Measurements from ENCODE around the gene WEE1.
"Not testable (repeated sequence)": the region's sequence is repeated elsewhere in the genome, so short reads cannot be mapped to it uniquely, and the experiment has no call there.

WEE1 gene

GRCh38 chr11:9619004-9619403 is 45.5 kb downstream of the WEE1 start:
- H3K4me1 ChIP-seq (ENCODE audit: control insufficient read depth, insufficient read depth, low read length), result peaks cover 3% of the 10 kb centered on the region
- H3K9me3 ChIP-seq (ENCODE audit: control insufficient read depth, insufficient read depth, low read length), result no peaks in the 10 kb centered on the region
- H3K4me3 ChIP-seq (ENCODE audit: low read depth, low read length), result no peak overlapping the region
- H3K27me3 ChIP-seq (ENCODE audit: control insufficient read depth, insufficient read depth, low read length), result no peaks in the 10 kb centered on the region
- H3K36me3 ChIP-seq (ENCODE audit: control insufficient read depth, insufficient read depth, low read length), result no peaks in the 10 kb centered on the region
- no peak overlapping the region for H3K9ac ChIP-seq (ENCODE audit: low read depth, low read length)

- no peaks in the 10 kb centered on the region for H3K36me3 ChIP-seq (ENCODE audit: control insufficient read depth, insufficient read depth, low read length)
Observed at GRCh38 chr11:9619971-9620370, 46.5 kb downstream of the WEE1 start.

GRCh38 chr11:9622353-9622752 is 48.9 kb downstream of the WEE1 start:
- H3K4me1 ChIP-seq (ENCODE audit: control insufficient read depth, insufficient read depth, low read length), result peaks cover 15% of the 10 kb centered on the region
- H3K27me3 ChIP-seq (ENCODE audit: control insufficient read depth, insufficient read depth, low read length); H3K36me3 ChIP-seq (ENCODE audit: control insufficient read depth, insufficient read depth, low read length); H3K9ac ChIP-seq (ENCODE audit: low read depth, low read length); H3K9me3 ChIP-seq (ENCODE audit: control insufficient read depth, insufficient read depth, low read length); H3K4me3 ChIP-seq (ENCODE audit: low read depth, low read length): not testable (repeated sequence)

More at GRCh38 chr11:9619971-9620370, 46.5 kb downstream of the WEE1 start:
- Histone ChIP-seq H3K4me1 (ENCODE audit: control insufficient read depth, insufficient read depth, low read length) (no peaks in the 10 kb centered on the region), H3K27me3 (ENCODE audit: control insufficient read depth, insufficient read depth, low read length) (no peaks in the 10 kb centered on the region), H3K9me3 (ENCODE audit: control insufficient read depth, insufficient read depth, low read length) (no peaks in the 10 kb centered on the region), H3K4me3 (ENCODE audit: low read depth, low read length) (no peak overlapping the region), H3K9ac (ENCODE audit: low read depth, low read length) (no peak overlapping the region)

GRCh38 chr11:9623053-9623452 is 49.6 kb downstream of the WEE1 start:
- H3K9ac ChIP-seq (ENCODE audit: low read depth, low read length); H3K4me3 ChIP-seq (ENCODE audit: low read depth, low read length); H3K27me3 ChIP-seq (ENCODE audit: control insufficient read depth, insufficient read depth, low read length); H3K36me3 ChIP-seq (ENCODE audit: control insufficient read depth, insufficient read depth, low read length); H3K9me3 ChIP-seq (ENCODE audit: control insufficient read depth, insufficient read depth, low read length): not testable (repeated sequence)
- peaks cover 18% of the 10 kb centered on the region for H3K4me1 ChIP-seq (ENCODE audit: control insufficient read depth, insufficient read depth, low read length)

GRCh38 chr11:9624448-9624847 is 51.0 kb downstream of the WEE1 start:
- Histone ChIP-seq H3K27me3 (ENCODE audit: control insufficient read depth, insufficient read depth, low read length) (no peaks in the 10 kb centered on the region), H3K9ac (ENCODE audit: low read depth, low read length) (no peak overlapping the region), H3K36me3 (ENCODE audit: control insufficient read depth, insufficient read depth, low read length) (no peaks in the 10 kb centered on the region), H3K4me1 (ENCODE audit: control insufficient read depth, insufficient read depth, low read length) (peaks cover 19% of the 10 kb centered on the region), H3K9me3 (ENCODE audit: control insufficient read depth, insufficient read depth, low read length) (no peaks in the 10 kb centered on the region), H3K4me3 (ENCODE audit: low read depth, low read length) (no peak overlapping the region)

GRCh38 chr11:9625162-9625561 is 51.7 kb downstream of the WEE1 start:
- Histone ChIP-seq H3K9me3 (ENCODE audit: control insufficient read depth, insufficient read depth, low read length) (no peaks in the 10 kb centered on the region), H3K36me3 (ENCODE audit: control insufficient read depth, insufficient read depth, low read length) (no peaks in the 10 kb centered on the region), H3K9ac (ENCODE audit: low read depth, low read length) (no peak overlapping the region), H3K4me3 (ENCODE audit: low read depth, low read length) (no peak overlapping the region), H3K4me1 (ENCODE audit: control insufficient read depth, insufficient read depth, low read length) (peaks cover 19% of the 10 kb centered on the region), H3K27me3 (ENCODE audit: control insufficient read depth, insufficient read depth, low read length) (no peaks in the 10 kb centered on the region)

GRCh38 chr11:9625728-9626127 is 52.3 kb downstream of the WEE1 start:
- H3K9ac ChIP-seq (ENCODE audit: low read depth, low read length), result no peak overlapping the region
- no peaks in the 10 kb centered on the region for H3K9me3 ChIP-seq (ENCODE audit: control insufficient read depth, insufficient read depth, low read length)
- H3K36me3 ChIP-seq (ENCODE audit: control insufficient read depth, insufficient read depth, low read length), result no peaks in the 10 kb centered on the region
- peaks cover 19% of the 10 kb centered on the region for H3K4me1 ChIP-seq (ENCODE audit: control insufficient read depth, insufficient read depth, low read length)
- no peak overlapping the region for H3K4me3 ChIP-seq (ENCODE audit: low read depth, low read length)
- H3K27me3 ChIP-seq (ENCODE audit: control insufficient read depth, insufficient read depth, low read length), result no peaks in the 10 kb centered on the region

GRCh38 chr11:9626496-9627394 is 53.3 kb downstream of the WEE1 start:
- H3K9ac ChIP-seq (ENCODE audit: low read depth, low read length), result no peak overlapping the region
- no peaks in the 10 kb centered on the region for H3K9me3 ChIP-seq (ENCODE audit: control insufficient read depth, insufficient read depth, low read length)
- peak overlapping the region; percentile 0 for H3K4me3 ChIP-seq (ENCODE audit: low read depth, low read length)

GRCh38 chr11:9629064-9629463 is 55.6 kb downstream of the WEE1 start:
- H3K36me3 ChIP-seq (ENCODE audit: control insufficient read depth, insufficient read depth, low read length), result no peaks in the 10 kb centered on the region
- H3K9me3 ChIP-seq (ENCODE audit: control insufficient read depth, insufficient read depth, low read length), result no peaks in the 10 kb centered on the region
- no peak overlapping the region for H3K9ac ChIP-seq (ENCODE audit: low read depth, low read length)
- no peak overlapping the region for H3K4me3 ChIP-seq (ENCODE audit: low read depth, low read length)
- H3K4me1 ChIP-seq (ENCODE audit: control insufficient read depth, insufficient read depth, low read length), result peaks cover 19% of the 10 kb centered on the region
- no peaks in the 10 kb centered on the region for H3K27me3 ChIP-seq (ENCODE audit: control insufficient read depth, insufficient read depth, low read length)

More at GRCh38 chr11:9626496-9627394, 53.3 kb downstream of the WEE1 start:
- no peaks in the 10 kb centered on the region for H3K27me3 ChIP-seq (ENCODE audit: control insufficient read depth, insufficient read depth, low read length)
- no peaks in the 10 kb centered on the region for H3K36me3 ChIP-seq (ENCODE audit: control insufficient read depth, insufficient read depth, low read length)
- H3K4me1 ChIP-seq (ENCODE audit: control insufficient read depth, insufficient read depth, low read length), result peaks cover 19% of the 10 kb centered on the region

GRCh38 chr11:9633679-9634078 is 60.2 kb downstream of the WEE1 start:
- no peaks in the 10 kb centered on the region for H3K4me1 ChIP-seq (ENCODE audit: control insufficient read depth, insufficient read depth, low read length)
- no peak overlapping the region for H3K4me3 ChIP-seq (ENCODE audit: low read depth, low read length)
- H3K36me3 ChIP-seq (ENCODE audit: control insufficient read depth, insufficient read depth, low read length), result no peaks in the 10 kb centered on the region
- no peak overlapping the region for H3K9ac ChIP-seq (ENCODE audit: low read depth, low read length)
- no peaks in the 10 kb centered on the region for H3K9me3 ChIP-seq (ENCODE audit: control insufficient read depth, insufficient read depth, low read length)
- no peaks in the 10 kb centered on the region for H3K27me3 ChIP-seq (ENCODE audit: control insufficient read depth, insufficient read depth, low read length)

GRCh38 chr11:9636691-9637090 is 63.2 kb downstream of the WEE1 start:
- Histone ChIP-seq H3K4me1 (ENCODE audit: control insufficient read depth, insufficient read depth, low read length) (no peaks in the 10 kb centered on the region), H3K27me3 (ENCODE audit: control insufficient read depth, insufficient read depth, low read length) (no peaks in the 10 kb centered on the region), H3K9me3 (ENCODE audit: control insufficient read depth, insufficient read depth, low read length) (no peaks in the 10 kb centered on the region), H3K9ac (ENCODE audit: low read depth, low read length) (no peak overlapping the region), H3K36me3 (ENCODE audit: control insufficient read depth, insufficient read depth, low read length) (no peaks in the 10 kb centered on the region), H3K4me3 (ENCODE audit: low read depth, low read length) (no peak overlapping the region)

GRCh38 chr11:9639099-9639498 is 65.6 kb downstream of the WEE1 start:
- H3K9me3 ChIP-seq (ENCODE audit: control insufficient read depth, insufficient read depth, low read length), result no peaks in the 10 kb centered on the region
- H3K36me3 ChIP-seq (ENCODE audit: control insufficient read depth, insufficient read depth, low read length), result no peaks in the 10 kb centered on the region
- H3K9ac ChIP-seq (ENCODE audit: low read depth, low read length), result no peak overlapping the region
- H3K4me1 ChIP-seq (ENCODE audit: control insufficient read depth, insufficient read depth, low read length), result no peaks in the 10 kb centered on the region
- H3K27me3 ChIP-seq (ENCODE audit: control insufficient read depth, insufficient read depth, low read length), result no peaks in the 10 kb centered on the region
- H3K4me3 ChIP-seq (ENCODE audit: low read depth, low read length), result no peak overlapping the region
